Measurements from ENCODE around the gene BHLHE40. TPM values are rescaled to one million over a fixed set of nuclear protein-coding genes. Genes with fewer than 3 reads are reported as not detected.
A peak's percentile ranks its signal among the peaks of the same experiment; 100 is the strongest.

Gene BHLHE40
- total and polyA plus RNA-seq, 2 of the 13 experiments (the other 11 are each of a cell fraction or from before 2014, with no cell fraction given), result 1.8 to 51.0 TPM

DNA sequence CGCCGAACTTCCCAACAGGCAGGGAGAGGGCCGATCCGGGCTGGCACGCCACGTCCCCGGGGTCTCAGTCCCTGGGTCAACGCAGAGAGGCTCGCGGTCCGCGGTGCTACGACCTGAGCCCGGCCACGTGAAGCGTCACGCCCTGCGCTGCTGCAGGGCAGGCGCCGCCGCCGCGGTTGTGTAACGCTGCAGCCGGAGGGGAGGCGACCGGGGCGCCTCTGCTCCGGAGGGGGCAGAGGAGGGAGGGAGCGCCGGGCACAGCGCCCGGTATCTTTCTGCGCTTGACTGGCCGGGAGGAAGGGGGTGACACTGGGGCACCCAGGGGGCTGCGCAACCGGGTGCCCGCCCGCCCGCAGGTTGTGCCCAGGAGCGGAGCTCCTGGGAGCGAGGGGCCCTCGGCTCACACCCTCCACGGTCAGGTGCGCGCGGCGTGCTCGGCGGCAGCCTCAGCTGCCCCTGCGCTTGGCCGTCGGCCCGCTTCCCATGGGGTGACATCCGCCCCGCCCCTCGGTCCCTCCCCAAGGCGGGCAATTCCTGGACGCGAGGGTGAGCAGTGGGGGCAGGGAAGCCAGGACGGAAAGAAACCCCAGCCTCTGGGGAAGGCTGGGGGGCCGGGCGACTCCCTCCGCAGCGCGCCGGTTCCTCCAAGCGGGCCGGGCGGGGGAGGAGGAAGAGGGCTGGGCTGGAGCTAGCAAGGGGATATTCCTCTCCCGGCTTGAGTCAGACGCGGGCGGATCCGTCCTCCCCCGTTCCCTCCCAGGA, 852 bp upstream of the BHLHE40 start (continued):
- no peak; the same call in none of the 2 replicates for TF ChIP-seq DR1 (CRISPR knock-in tag; IDR thresholded peaks at IDR 0.05)
- TF ChIP-seq XBP1 (CRISPR knock-in tag; IDR thresholded peaks at IDR 0.05), result no peak
- peak; percentile 78 for TF ChIP-seq ZNF574 (CRISPR knock-in tag; IDR thresholded peaks at IDR 0.05)
- no peak for TF ChIP-seq MAFF (IDR thresholded peaks at IDR 0.05; ENCODE audit: low read depth, low read length)
- no peak for TF ChIP-seq CREB3 (CRISPR knock-in tag; IDR thresholded peaks at IDR 0.05)
- TF ChIP-seq, protein P1, sequence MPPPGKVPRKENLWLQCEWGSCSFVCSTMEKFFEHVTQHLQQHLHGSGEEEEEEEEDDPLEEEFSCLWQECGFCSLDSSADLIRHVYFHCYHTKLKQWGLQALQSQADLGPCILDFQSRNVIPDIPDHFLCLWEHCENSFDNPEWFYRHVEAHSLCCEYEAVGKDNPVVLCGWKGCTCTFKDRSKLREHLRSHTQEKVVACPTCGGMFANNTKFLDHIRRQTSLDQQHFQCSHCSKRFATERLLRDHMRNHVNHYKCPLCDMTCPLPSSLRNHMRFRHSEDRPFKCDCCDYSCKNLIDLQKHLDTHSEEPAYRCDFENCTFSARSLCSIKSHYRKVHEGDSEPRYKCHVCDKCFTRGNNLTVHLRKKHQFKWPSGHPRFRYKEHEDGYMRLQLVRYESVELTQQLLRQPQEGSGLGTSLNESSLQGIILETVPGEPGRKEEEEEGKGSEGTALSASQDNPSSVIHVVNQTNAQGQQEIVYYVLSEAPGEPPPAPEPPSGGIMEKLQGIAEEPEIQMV (CRISPR knock-in tag; IDR thresholded peaks at IDR 0.05; ENCODE audit: low read depth), result peak; percentile 98
- TF ChIP-seq HES4 (CRISPR knock-in tag; IDR thresholded peaks at IDR 0.05; ENCODE audit: borderline replicate concordance), result peak; percentile 72; the same call in 1 of the 2 replicates
- peak; percentile 71 for TF ChIP-seq POLR2G (IDR thresholded peaks at IDR 0.05; ENCODE audit: low read depth, low read length)
- TF ChIP-seq ZBTB4 (CRISPR knock-in tag; IDR thresholded peaks at IDR 0.05; ENCODE audit: borderline replicate concordance), result peak; percentile 52; the same call in 1 of the 2 replicates
- 0 out of 2 replicates have a peak, but pooled peaks have one; percentile 24 for TF ChIP-seq RELA (CRISPR knock-in tag; IDR thresholded peaks at IDR 0.05)
- TF ChIP-seq MIER3 (CRISPR knock-in tag; IDR thresholded peaks at IDR 0.05; ENCODE audit: borderline replicate concordance), result peak; percentile 69
- TF ChIP-seq U2AF1 (optimal IDR thresholded peaks at IDR 0.05; ENCODE audit: low read depth, low read length), result no peak
- TF ChIP-seq ZNF20 (CRISPR knock-in tag; IDR thresholded peaks at IDR 0.05), result no peak
- TF ChIP-seq CC2D1A (CRISPR knock-in tag; IDR thresholded peaks at IDR 0.05), result peak; percentile 44; the same call in 1 of the 2 replicates
- TF ChIP-seq ZNF329 (CRISPR knock-in tag; IDR thresholded peaks at IDR 0.05; ENCODE audit: low read depth), result peak; percentile 88
- no peak for TF ChIP-seq ZNF572 (CRISPR knock-in tag; IDR thresholded peaks at IDR 0.05)
- TF ChIP-seq ERF (CRISPR knock-in tag; IDR thresholded peaks at IDR 0.05), result peak; percentile 60; the same call in 1 of the 2 replicates
